Trophoblast cell (in vitro differentiated cells and primary cell): Measurements from ENCODE around the gene PPP2R5D.

ENCODE experiments used
- DNase-seq, 2 donors: peaks; one replicate each; pipeline ENCODE4 v3.0.0-alpha.2; 2016
- H2AFZ ChIP-seq: 2 replicates; pipeline ENCODE4 v1.6.1; 2013; ENCODE audit warnings: low read length, moderate library complexity, mild to moderate bottlenecking; ENCODE audit not compliant: insufficient read depth, poor library complexity
- H2AK5ac ChIP-seq: 2 replicates; pipeline ENCODE4 v1.6.1; 2013; ENCODE audit warnings: mild to moderate bottlenecking, low read length
- H2BK120ac ChIP-seq: 2 replicates; pipeline ENCODE4 v1.6.1; 2013; ENCODE audit warnings: low read length, mild to moderate bottlenecking, moderate library complexity; ENCODE audit not compliant: insufficient read depth, poor library complexity
- H2BK12ac ChIP-seq: 2 replicates; pipeline ENCODE4 v1.6.1; 2013; ENCODE audit warnings: mild to moderate bottlenecking, low read length, moderate library complexity
- H2BK5ac ChIP-seq: 2 replicates; pipeline ENCODE4 v1.6.1; 2013; ENCODE audit warnings: low read length, low read depth, moderate library complexity, mild to moderate bottlenecking; ENCODE audit not compliant: poor library complexity
- H3K14ac ChIP-seq: 2 replicates; pipeline ENCODE4 v1.6.1; 2013; ENCODE audit warnings: mild to moderate bottlenecking, low read length
- H3K18ac ChIP-seq: 2 replicates; pipeline ENCODE4 v1.6.1; 2013; ENCODE audit warnings: mild to moderate bottlenecking, low read length
- H3K23ac ChIP-seq: 2 replicates; pipeline ENCODE4 v1.6.1; 2013; ENCODE audit warnings: low read length
- H3K27ac ChIP-seq: 2 replicates; pipeline ENCODE4 v1.5.1; 2013; ENCODE audit warnings: low read depth, mild to moderate bottlenecking, inconsistent platforms, low read length, moderate library complexity
- H3K27me3 ChIP-seq: 2 replicates; pipeline ENCODE4 v1.6.1; 2013; ENCODE audit warnings: inconsistent platforms, mild to moderate bottlenecking, low read length, moderate library complexity; ENCODE audit not compliant: insufficient read depth
- H3K36me3 ChIP-seq, 2 experiments: 1 replicate in 1 of 2; 2 replicates in 1 of 2; pipeline ENCODE4 v1.6.1; 2013; ENCODE audit warnings: low read length in 2 of 2, mild to moderate bottlenecking in 2 of 2, moderate library complexity in 1 of 2; ENCODE audit not compliant: insufficient read depth in 2 of 2, control insufficient read depth in 1 of 2
- H3K4ac ChIP-seq: 2 replicates; pipeline ENCODE4 v1.6.1; 2013; ENCODE audit warnings: low read depth, mild to moderate bottlenecking, low read length, moderate library complexity
- H3K4me1 ChIP-seq, 2 experiments: 1 replicate in 1 of 2; 2 replicates in 1 of 2; pipeline ENCODE4 v1.6.1; 2013; ENCODE audit warnings: low read length in 2 of 2, mild to moderate bottlenecking in 2 of 2, moderate library complexity in 1 of 2; ENCODE audit not compliant: insufficient read depth in 2 of 2, control insufficient read depth in 1 of 2
- H3K4me2 ChIP-seq: 2 replicates; pipeline ENCODE4 v1.6.1; 2013; ENCODE audit warnings: inconsistent platforms, mild to moderate bottlenecking, low read length, moderate library complexity
- H3K4me3 ChIP-seq: 2 replicates; pipeline ENCODE4 v1.5.1; 2013; ENCODE audit warnings: mild to moderate bottlenecking, low read depth, low read length, inconsistent platforms
- H3K79me1 ChIP-seq: one replicate; pipeline ENCODE4 v1.6.1; 2013; ENCODE audit warnings: low read length
- H3K79me2 ChIP-seq: 2 replicates; pipeline ENCODE4 v1.6.1; 2013; ENCODE audit warnings: low read length, mild to moderate bottlenecking; ENCODE audit not compliant: control insufficient read depth, insufficient read depth, poor library complexity
- H3K9ac ChIP-seq: 2 replicates; pipeline ENCODE4 v1.6.1; 2013; ENCODE audit warnings: mild to moderate bottlenecking, low read length
- H3K9me3 ChIP-seq: 2 replicates; pipeline ENCODE4 v1.6.1; 2013; ENCODE audit warnings: low read depth, mild to moderate bottlenecking, control low read depth, inconsistent platforms, low read length; ENCODE audit not compliant: insufficient read depth
- H4K12ac ChIP-seq: 2 replicates; pipeline ENCODE4 v1.6.1; 2013; ENCODE audit warnings: low read depth, mild to moderate bottlenecking, low read length, moderate library complexity
- H4K8ac ChIP-seq: 2 replicates; pipeline ENCODE4 v1.6.1; 2013; ENCODE audit warnings: low read depth, mild to moderate bottlenecking, low read length, moderate library complexity
- H4K91ac ChIP-seq: one replicate; pipeline ENCODE4 v1.6.1; 2013; ENCODE audit warnings: low read depth, mild to moderate bottlenecking, low read length, moderate library complexity
- WGBS: extraction: QIAGEN DNeasy Blood & Tissue Kit; methylation state at CpG from one replicate; pipeline ENCODE4 v1.1.7; 2013; ENCODE audit warnings: missing lambda C conversion rate; ENCODE audit not compliant: insufficient read length, insufficient coverage; ENCODE audit errors: extremely low coverage; 5-methylcytosine and 5-hydroxymethylcytosine counted together

Gene PPP2R5D

DNA sequence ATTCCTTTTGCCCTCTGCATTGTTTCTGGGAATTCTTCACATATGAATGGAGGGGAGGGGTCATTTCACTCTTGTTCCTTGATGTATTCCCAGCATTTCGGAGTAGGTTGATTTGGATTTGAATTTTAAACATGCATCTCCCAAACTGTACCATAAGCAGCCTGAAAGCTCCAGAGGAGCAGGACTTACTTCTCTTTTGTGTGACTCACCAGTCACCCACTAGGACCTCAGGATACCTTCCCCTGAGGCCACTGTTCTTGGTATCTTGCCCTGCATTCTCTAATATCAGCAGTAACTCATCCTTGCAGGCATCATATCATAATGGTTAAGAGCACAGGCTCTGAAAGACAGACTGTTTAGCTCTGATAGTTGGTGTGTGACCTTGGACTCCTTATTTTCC, 74.2 kb downstream of the PPP2R5D start:
- Histone ChIP-seq H3K18ac (no peak overlapping the region), H3K9ac (peak overlapping the region; percentile 73), H2BK5ac (no peak overlapping the region), H3K4me3 (no peak overlapping the region), H3K4ac (peak overlapping the region; percentile 34), H3K27me3 (no peaks in the 10 kb centered on the region), H4K12ac (no peak overlapping the region), H2BK12ac (no peak overlapping the region), H4K91ac (no peak overlapping the region), H3K27ac (no peak overlapping the region), H3K14ac (no peak overlapping the region), H4K8ac (no peak overlapping the region), H3K36me3 (peaks cover 7 to 16% of the 10 kb centered on the region in 2 experiments), H3K4me1 (peaks cover 17 to 25% of the 10 kb centered on the region in 2 experiments), H3K79me1 (peaks cover 15% of the 10 kb centered on the region), H2BK120ac (no peak overlapping the region), H3K4me2 (peak overlapping the region; percentile 91), H3K9me3 (no peaks in the 10 kb centered on the region), H2AK5ac (no peak overlapping the region), H3K79me2 (peaks cover 5% of the 10 kb centered on the region), H3K23ac (no peak overlapping the region), H2AFZ (no peak overlapping the region)
- peak in 1 of 2 donors; percentile 42 for DNase-seq
- no CpG with 5 or more reads among the region's 1 CpG for WGBS

DNA sequence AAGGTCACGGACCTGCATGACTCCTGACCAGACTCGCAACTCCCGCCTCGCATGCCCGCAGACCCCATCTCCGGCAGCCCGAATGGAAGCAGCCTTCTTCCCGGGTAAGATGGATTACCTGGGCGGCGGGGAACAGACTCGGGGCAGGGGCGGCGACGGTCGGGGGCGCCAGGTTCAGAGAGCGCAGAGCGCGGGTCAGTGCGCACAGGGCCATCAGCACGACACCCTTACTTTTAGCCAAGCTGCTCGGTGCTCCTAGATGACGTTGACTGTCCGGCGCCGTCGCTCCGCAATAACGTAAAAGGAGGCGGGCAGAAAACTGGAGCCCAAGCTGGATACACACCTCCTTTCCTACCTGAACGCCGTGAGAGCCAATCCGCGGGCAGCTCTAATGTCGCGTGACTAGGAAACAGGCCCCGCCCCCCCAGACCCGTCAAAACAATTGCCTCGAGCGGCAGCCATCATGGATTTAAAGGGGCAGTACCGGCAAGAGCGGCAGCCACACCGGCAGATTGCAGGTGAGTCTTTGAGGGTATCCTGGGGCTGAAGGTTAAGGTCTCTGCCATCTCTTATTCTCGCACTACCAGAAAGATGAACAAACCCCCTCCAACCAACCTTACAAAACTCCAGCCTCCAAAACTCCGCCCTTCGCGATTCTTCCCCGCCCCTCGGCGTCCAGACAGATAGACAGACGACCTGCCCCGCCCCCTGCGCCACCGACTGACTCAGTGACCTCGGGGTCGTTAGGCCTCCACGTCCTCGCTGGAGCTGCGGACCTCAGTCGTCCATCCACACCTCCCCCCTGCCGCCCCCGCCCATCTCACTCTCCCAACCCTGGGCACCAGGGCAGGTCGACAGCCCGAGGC, 75.0 kb downstream of the PPP2R5D start, which contains the start of the genes KLC4 and MRPL2:
KLC4 (plus strand) TSS at position 464 of the 866 bp plus-strand sequence. CDS start 1,705 bp downstream, outside the sequence.
MRPL2 (minus strand) TSS at position 267 of the 866 bp plus-strand sequence; CDS start at position 214, 53 bp downstream.
- Histone ChIP-seq H4K8ac (peak within 1 kb of the TSS; percentile 90), H2BK12ac (peak within 1 kb of the TSS; percentile 16), H4K91ac (peak within 1 kb of the TSS; percentile 85), H3K14ac (peak within 1 kb of the TSS; percentile 88), H3K4ac (peak within 1 kb of the TSS; percentile 96), H3K4me1 (peaks cover 15 to 23% of the 10 kb centered on the region in 2 experiments), H2BK120ac (peak within 1 kb of the TSS; percentile 65), H3K36me3 (peaks cover 7 to 14% of the 10 kb centered on the region in 2 experiments), H3K27me3 (no peaks in the 10 kb centered on the region), H3K9me3 (no peaks in the 10 kb centered on the region), H3K79me2 (peaks cover 4% of the 10 kb centered on the region), H3K4me2 (peak within 1 kb of the TSS; percentile 91), H3K18ac (peak within 1 kb of the TSS; percentile 70), H3K23ac (no peak within 1 kb of the TSS), H2BK5ac (peak within 1 kb of the TSS; percentile 97), H3K4me3 (peak within 1 kb of the TSS; percentile 96), H2AFZ (peak within 1 kb of the TSS; percentile 70), H3K79me1 (peaks cover 14% of the 10 kb centered on the region), H3K9ac (peak within 1 kb of the TSS; percentile 98), H4K12ac (peak within 1 kb of the TSS; percentile 67), H2AK5ac (peak within 1 kb of the TSS; percentile 85), H3K27ac (peak within 1 kb of the TSS; percentile 90)
- DNase-seq = peak; percentile 99
- no CpG with 5 or more reads among the region's 64 CpGs for WGBS

DNA sequence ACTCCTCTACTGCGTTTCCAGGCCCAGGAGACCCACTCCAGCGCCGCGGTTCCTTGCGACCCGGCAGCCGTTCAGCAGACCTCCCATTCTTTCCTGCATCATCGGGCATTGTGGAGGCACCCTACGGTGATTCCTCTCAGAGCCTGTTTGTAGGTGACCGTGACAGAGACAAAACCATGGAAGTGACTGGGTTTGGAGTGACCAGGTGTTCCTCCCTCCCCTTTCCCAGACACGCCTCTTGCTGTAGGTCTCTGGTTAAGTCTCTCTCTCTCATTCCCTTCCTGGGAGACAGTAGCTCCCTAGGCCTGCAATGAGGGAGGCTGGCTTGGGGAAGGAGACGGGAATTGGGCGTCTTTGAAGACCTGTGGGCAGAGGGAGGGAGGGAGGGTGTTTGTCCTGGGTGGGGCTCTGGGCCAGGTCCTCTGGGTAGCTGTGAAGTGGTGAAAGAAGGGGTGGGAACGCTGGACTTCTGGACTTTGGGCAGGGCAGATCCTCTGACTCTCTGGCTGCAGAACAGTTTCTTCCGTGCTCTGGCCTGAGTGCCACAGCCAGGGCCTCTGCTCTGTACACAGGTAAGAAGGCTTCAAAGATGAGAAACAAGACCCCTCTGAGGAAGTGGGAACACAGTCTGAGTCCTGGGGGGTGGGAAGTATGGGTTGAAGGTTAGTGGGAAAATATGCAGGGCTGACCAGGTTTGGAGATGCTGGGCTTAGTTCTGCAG, 75.8 kb downstream of the PPP2R5D start:
- WGBS = no CpG with 5 or more reads among the region's 15 CpGs
- peak; percentile 41 to 60 for DNase-seq
- H4K91ac ChIP-seq = peak overlapping the region; percentile 83
- peak overlapping the region; percentile 85 for H3K14ac ChIP-seq
- H2BK5ac ChIP-seq = peak overlapping the region; percentile 49
- peak overlapping the region; percentile 50 for H3K18ac ChIP-seq
- peaks cover 7 to 18% of the 10 kb centered on the region in 2 experiments for H3K36me3 ChIP-seq
- H3K4ac ChIP-seq = peak overlapping the region; percentile 30
- H3K27me3 ChIP-seq = no peaks in the 10 kb centered on the region
- peaks cover 14% of the 10 kb centered on the region for H3K79me1 ChIP-seq
- H3K79me2 ChIP-seq = peaks cover 4% of the 10 kb centered on the region
- H3K9me3 ChIP-seq = no peaks in the 10 kb centered on the region
- no peak overlapping the region for H3K23ac ChIP-seq
- peak overlapping the region; percentile 65 for H2BK120ac ChIP-seq
- peaks cover 11 to 18% of the 10 kb centered on the region in 2 experiments for H3K4me1 ChIP-seq
- H3K4me3 ChIP-seq = peak overlapping the region; percentile 77
- H3K9ac ChIP-seq = peak overlapping the region; percentile 60
- peak overlapping the region; percentile 56 for H4K12ac ChIP-seq
- peak overlapping the region; percentile 70 for H2AFZ ChIP-seq
- peak overlapping the region; percentile 49 for H2AK5ac ChIP-seq
- H2BK12ac ChIP-seq = peak overlapping the region; percentile 16
- peak overlapping the region; percentile 90 for H3K27ac ChIP-seq
- H4K8ac ChIP-seq = peak overlapping the region; percentile 80
- H3K4me2 ChIP-seq = peak overlapping the region; percentile 85
